DOHH2 (cell line): ENCODE data around the gene CHN2.

Experiments used
- H3F3A ChIP-seq: fragments of 200-600 bp; sonication (generic), shearing (Covaris generic); 2 replicates; pipeline ENCODE4 v1.6.0; 2016; ENCODE audit warnings: antibody characterized with exemption, mild to moderate bottlenecking; ENCODE audit not compliant: control insufficient read depth, insufficient read depth
- H3K27ac ChIP-seq: fragments of 200-600 bp; sonication (generic); 2 replicates; pipeline ENCODE4 v1.5.1; 2014; ENCODE audit warnings: low read depth, mild to moderate bottlenecking, low read length, moderate library complexity
- H3K27me3 ChIP-seq: fragments of 200-600 bp; sonication (generic); 2 replicates; pipeline ENCODE4 v1.6.1; 2014; ENCODE audit warnings: mild to moderate bottlenecking, low read length, mixed read lengths; ENCODE audit not compliant: control insufficient read depth
- H3K36me3 ChIP-seq: fragments of 200-600 bp; sonication (generic); 2 replicates; pipeline ENCODE4 v1.6.1; 2014; ENCODE audit warnings: mild to moderate bottlenecking, low read length, moderate library complexity, mixed read lengths; ENCODE audit not compliant: control insufficient read depth
- H3K4me1 ChIP-seq: fragments of 200-600 bp; sonication (generic); 2 replicates; pipeline ENCODE4 v1.6.1; 2014; ENCODE audit warnings: mild to moderate bottlenecking, low read length, mixed read lengths; ENCODE audit not compliant: control insufficient read depth
- H3K4me2 ChIP-seq: fragments of 200-600 bp; sonication (generic); 2 replicates; pipeline ENCODE4 v1.6.0; 2014; ENCODE audit warnings: mild to moderate bottlenecking, low read length, moderate library complexity
- H3K4me3 ChIP-seq: fragments of 200-600 bp; sonication (generic); 2 replicates; pipeline ENCODE4 v1.5.1; 2014; ENCODE audit warnings: mild to moderate bottlenecking, low read length, mixed read lengths
- H3K79me2 ChIP-seq: fragments of 200-600 bp; sonication (generic); 2 replicates; pipeline ENCODE4 v1.6.1; 2014; ENCODE audit warnings: mild to moderate bottlenecking, low read length, mixed read lengths; ENCODE audit not compliant: control insufficient read depth
- H3K9me2 ChIP-seq: fragments of 200-600 bp; sonication (generic); replicated peaks from 2 replicates; pipeline ENCODE4 v1.6.1; 2014; ENCODE audit warnings: mild to moderate bottlenecking, low read length, mixed read lengths; ENCODE audit not compliant: control insufficient read depth
- H3K9me3 ChIP-seq: fragments of 200-600 bp; sonication (generic); 2 replicates; pipeline ENCODE4 v1.6.1; 2014; ENCODE audit warnings: antibody characterized with exemption, low read length, mixed read lengths; ENCODE audit not compliant: control insufficient read depth, insufficient read depth
- H4K20me1 ChIP-seq: fragments of 200-600 bp; sonication (generic); 2 replicates; pipeline ENCODE4 v1.6.0; 2014; ENCODE audit warnings: low read depth, mild to moderate bottlenecking, antibody characterized with exemption, low read length, moderate library complexity; ENCODE audit not compliant: control insufficient read depth, insufficient read depth
- EZH2phosphoT487 ChIP-seq: fragments of 200-600 bp; sonication (generic); IDR thresholded peaks from 2 replicates; pipeline ENCODE4 v1.6.1; 2017; ENCODE audit warnings: borderline replicate concordance, mild to moderate bottlenecking, antibody characterized with exemption, low read length, moderate library complexity, mixed read lengths
- TF ChIP-seq, protein P1 (sequence below): fragments of 200-600 bp; sonication (generic); IDR thresholded peaks from one replicate; pipeline ENCODE4 v1.5.1; 2014; ENCODE audit warnings: antibody characterized with exemption, mild to moderate bottlenecking, low read depth, low read length; ENCODE audit not compliant: poor library complexity, severe bottlenecking

Gene CHN2

GRCh38 chr7:29194206-29194593 lies 375 bp upstream of the CHN2 start:
- Histone ChIP-seq H4K20me1 (no peaks in the 10 kb centered on the region), H3F3A (no peaks in the 10 kb centered on the region), H3K9me3 (no peaks in the 10 kb centered on the region), H3K9me2 (no peaks in the 10 kb centered on the region), H3K27me3 (peaks cover 24% of the 10 kb centered on the region), H3K4me3 (no peak overlapping the region), H3K36me3 (no peaks in the 10 kb centered on the region), H3K4me2 (no peak overlapping the region), H3K27ac (no peak overlapping the region), H3K4me1 (no peaks in the 10 kb centered on the region), H3K79me2 (no peaks in the 10 kb centered on the region)
- TF ChIP-seq, protein P1, sequence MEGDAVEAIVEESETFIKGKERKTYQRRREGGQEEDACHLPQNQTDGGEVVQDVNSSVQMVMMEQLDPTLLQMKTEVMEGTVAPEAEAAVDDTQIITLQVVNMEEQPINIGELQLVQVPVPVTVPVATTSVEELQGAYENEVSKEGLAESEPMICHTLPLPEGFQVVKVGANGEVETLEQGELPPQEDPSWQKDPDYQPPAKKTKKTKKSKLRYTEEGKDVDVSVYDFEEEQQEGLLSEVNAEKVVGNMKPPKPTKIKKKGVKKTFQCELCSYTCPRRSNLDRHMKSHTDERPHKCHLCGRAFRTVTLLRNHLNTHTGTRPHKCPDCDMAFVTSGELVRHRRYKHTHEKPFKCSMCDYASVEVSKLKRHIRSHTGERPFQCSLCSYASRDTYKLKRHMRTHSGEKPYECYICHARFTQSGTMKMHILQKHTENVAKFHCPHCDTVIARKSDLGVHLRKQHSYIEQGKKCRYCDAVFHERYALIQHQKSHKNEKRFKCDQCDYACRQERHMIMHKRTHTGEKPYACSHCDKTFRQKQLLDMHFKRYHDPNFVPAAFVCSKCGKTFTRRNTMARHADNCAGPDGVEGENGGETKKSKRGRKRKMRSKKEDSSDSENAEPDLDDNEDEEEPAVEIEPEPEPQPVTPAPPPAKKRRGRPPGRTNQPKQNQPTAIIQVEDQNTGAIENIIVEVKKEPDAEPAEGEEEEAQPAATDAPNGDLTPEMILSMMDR: no peak
- no peak for TF ChIP-seq EZH2phosphoT487

DNA sequence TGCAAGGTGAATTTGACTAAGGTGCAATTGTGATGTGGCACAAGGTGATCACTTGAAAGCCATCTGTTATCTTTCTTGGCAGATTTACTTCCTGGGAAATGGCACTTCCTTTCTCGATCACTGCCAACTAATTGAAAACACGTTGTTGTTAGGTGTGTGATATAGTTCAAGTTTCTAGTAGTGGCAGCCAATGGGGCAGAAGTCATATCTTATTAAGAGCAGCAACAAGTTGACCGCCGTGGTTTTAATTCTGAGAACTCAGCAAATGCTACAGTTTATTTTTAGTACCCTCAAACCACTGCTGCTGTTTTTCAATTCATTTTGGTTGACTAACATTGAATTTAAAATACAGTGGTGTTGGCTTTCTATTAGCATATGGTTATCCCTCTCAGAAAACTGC lies 1.6 kb downstream of the CHN2 start:
- no peak overlapping the region for H3K4me3 ChIP-seq
- H3K4me2 ChIP-seq: no peak overlapping the region

DNA sequence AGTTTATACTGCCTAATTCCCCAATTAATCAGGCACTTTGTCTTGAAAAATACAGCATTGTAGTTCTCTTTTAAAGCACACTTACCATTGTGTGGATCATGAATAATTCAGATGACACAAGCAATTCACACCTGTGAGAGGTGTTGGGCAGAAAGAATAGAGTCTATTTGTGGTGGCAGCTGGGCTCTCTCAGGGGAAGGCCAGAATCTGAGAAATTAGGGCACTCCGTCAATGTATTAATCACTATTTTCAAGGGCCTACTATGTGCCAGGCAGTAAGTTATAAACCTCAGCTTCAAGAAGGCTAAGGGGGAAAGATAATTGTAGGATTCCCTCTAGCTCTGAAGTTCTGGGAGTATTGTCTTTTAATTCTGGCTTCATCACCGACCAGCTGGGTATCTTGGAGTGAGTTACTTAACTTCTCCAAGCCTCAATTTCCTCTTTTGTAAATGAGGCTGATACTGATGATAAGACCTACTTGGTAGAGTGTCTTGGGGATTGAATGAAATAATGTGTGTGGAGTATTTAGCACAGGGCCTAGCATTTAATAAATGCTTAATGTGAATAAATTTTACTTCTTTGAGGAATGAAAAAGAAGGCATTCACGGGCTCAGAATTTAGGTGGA lies 2.5 kb downstream of the CHN2 start:
- Histone ChIP-seq H3K9me3 (no peaks in the 10 kb centered on the region), H3K27me3 (peaks cover 24% of the 10 kb centered on the region), H3K4me2 (no peak overlapping the region), H3K9me2 (no peaks in the 10 kb centered on the region), H3K27ac (no peak overlapping the region), H3F3A (no peaks in the 10 kb centered on the region), H3K4me1 (no peaks in the 10 kb centered on the region), H3K36me3 (no peaks in the 10 kb centered on the region), H4K20me1 (no peaks in the 10 kb centered on the region), H3K4me3 (no peak overlapping the region), H3K79me2 (no peaks in the 10 kb centered on the region)
- no peak for TF ChIP-seq EZH2phosphoT487
- TF ChIP-seq, protein P1: no peak

More for the DNA sequence above, 1.6 kb downstream of the CHN2 start:
- Histone ChIP-seq H3K9me3 (no peaks in the 10 kb centered on the region), H3F3A (no peaks in the 10 kb centered on the region), H3K36me3 (no peaks in the 10 kb centered on the region), H4K20me1 (no peaks in the 10 kb centered on the region), H3K9me2 (no peaks in the 10 kb centered on the region), H3K27ac (no peak overlapping the region), H3K79me2 (no peaks in the 10 kb centered on the region), H3K27me3 (peaks cover 24% of the 10 kb centered on the region), H3K4me1 (no peaks in the 10 kb centered on the region)
- TF ChIP-seq, protein P1: no peak
- no peak for TF ChIP-seq EZH2phosphoT487
